COLO829 (cell line): ENCODE results near the gene NTN1.
A peak's percentile ranks its signal among the peaks of the same experiment; 100 is the strongest.

Source experiments
- DNase-seq: peaks from one replicate; pipeline ENCODE4 v3.0.0; 2012; ENCODE audit warnings: low spot score

NTN1 gene

GRCh38 chr17:9199571-9200551 lies 178.6 kb downstream of the NTN1 start:
- no peak for DNase-seq

GRCh38 chr17:9200699-9201359 lies 179.5 kb downstream of the NTN1 start:
- no peak for DNase-seq

GRCh38 chr17:9202532-9202931 lies 181.2 kb downstream of the NTN1 start:
- DNase-seq, result no peak

GRCh38 chr17:9203771-9204425 lies 182.6 kb downstream of the NTN1 start:
- DNase-seq, result no peak

- DNase-seq, result no peak
These were observed 183.5 kb downstream of the NTN1 start for GRCh38 chr17:9204637-9205329.

GRCh38 chr17:9205520-9206409 lies 184.5 kb downstream of the NTN1 start:
- no peak for DNase-seq

- DNase-seq, result no peak
These were observed 185.0 kb downstream of the NTN1 start for GRCh38 chr17:9206410-9206703.

- DNase-seq, result no peak
These were observed 185.5 kb downstream of the NTN1 start for GRCh38 chr17:9206741-9207332.

GRCh38 chr17:9208381-9209105 lies 187.2 kb downstream of the NTN1 start:
- no peak for DNase-seq

GRCh38 chr17:9209347-9209746 lies 188.0 kb downstream of the NTN1 start:
- no peak for DNase-seq

- no peak for DNase-seq
These were observed 188.6 kb downstream of the NTN1 start for GRCh38 chr17:9209781-9210370.

GRCh38 chr17:9211133-9211765 lies 189.9 kb downstream of the NTN1 start:
- peak; percentile 9 for DNase-seq

GRCh38 chr17:9212376-9213302 lies 191.3 kb downstream of the NTN1 start:
- no peak for DNase-seq

- no peak for DNase-seq
These were observed 192.0 kb downstream of the NTN1 start for GRCh38 chr17:9213303-9213640.

- DNase-seq, result no peak
These were observed 194.2 kb downstream of the NTN1 start for GRCh38 chr17:9215465-9215864.

- DNase-seq, result no peak
These were observed 196.1 kb downstream of the NTN1 start for GRCh38 chr17:9217151-9218056.

GRCh38 chr17:9218064-9218635 lies 196.8 kb downstream of the NTN1 start:
- no peak for DNase-seq
